HG02885 (cell line): Measurements from ENCODE around the gene RAPGEF3.

Source experiments
- ATAC-seq: cut with Tn5 transposase; IDR thresholded peaks from one replicate; pipeline ENCODE4 v1.9.1; 2021; ENCODE audit warnings: mild to moderate bottlenecking; ENCODE audit not compliant: unreplicated experiment, poor library complexity

Gene RAPGEF3, protein sequence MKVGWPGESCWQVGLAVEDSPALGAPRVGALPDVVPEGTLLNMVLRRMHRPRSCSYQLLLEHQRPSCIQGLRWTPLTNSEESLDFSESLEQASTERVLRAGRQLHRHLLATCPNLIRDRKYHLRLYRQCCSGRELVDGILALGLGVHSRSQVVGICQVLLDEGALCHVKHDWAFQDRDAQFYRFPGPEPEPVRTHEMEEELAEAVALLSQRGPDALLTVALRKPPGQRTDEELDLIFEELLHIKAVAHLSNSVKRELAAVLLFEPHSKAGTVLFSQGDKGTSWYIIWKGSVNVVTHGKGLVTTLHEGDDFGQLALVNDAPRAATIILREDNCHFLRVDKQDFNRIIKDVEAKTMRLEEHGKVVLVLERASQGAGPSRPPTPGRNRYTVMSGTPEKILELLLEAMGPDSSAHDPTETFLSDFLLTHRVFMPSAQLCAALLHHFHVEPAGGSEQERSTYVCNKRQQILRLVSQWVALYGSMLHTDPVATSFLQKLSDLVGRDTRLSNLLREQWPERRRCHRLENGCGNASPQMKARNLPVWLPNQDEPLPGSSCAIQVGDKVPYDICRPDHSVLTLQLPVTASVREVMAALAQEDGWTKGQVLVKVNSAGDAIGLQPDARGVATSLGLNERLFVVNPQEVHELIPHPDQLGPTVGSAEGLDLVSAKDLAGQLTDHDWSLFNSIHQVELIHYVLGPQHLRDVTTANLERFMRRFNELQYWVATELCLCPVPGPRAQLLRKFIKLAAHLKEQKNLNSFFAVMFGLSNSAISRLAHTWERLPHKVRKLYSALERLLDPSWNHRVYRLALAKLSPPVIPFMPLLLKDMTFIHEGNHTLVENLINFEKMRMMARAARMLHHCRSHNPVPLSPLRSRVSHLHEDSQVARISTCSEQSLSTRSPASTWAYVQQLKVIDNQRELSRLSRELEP

GRCh38 chr12:47758834-47759690 is at the start of gene RAPGEF3:
TSS of gene RAPGEF3 (minus strand) at chr12:47758880. CDS start at chr12:47758556, 324 bp downstream.
- ATAC-seq, result peak; percentile 62

DNA sequence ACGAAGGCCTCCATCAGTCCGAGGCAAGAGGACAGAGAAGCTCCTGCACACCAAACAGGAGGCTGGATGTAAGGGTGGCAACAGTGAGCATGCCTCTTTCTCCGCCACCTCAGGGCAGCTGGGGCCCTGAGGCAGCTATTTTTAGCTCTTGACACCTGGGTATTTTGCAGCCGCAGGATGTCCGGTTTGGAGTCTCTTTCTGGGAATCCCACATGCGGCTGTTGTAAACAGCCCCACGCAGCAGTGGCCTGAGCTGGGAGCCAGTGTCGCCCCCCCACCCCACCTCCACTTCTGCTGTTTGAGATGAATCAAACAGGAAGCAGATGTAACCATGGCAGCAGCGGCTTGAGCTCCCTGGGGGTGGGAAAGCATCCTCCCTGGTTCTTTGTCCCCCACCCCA is 49.4 kb upstream of the RAPGEF3 start:
- ATAC-seq, result peak; percentile 27

- no peak for ATAC-seq
Measured at GRCh38 chr12:47807338-47807737, 48.7 kb upstream of the RAPGEF3 start.

- no peak for ATAC-seq
Measured at GRCh38 chr12:47805417-47805816, 46.7 kb upstream of the RAPGEF3 start.

GRCh38 chr12:47804171-47804570 is 45.5 kb upstream of the RAPGEF3 start:
- ATAC-seq, result no peak

- no peak for ATAC-seq
Measured at GRCh38 chr12:47803191-47803875, 44.7 kb upstream of the RAPGEF3 start.

- ATAC-seq, result no peak
Measured at GRCh38 chr12:47802312-47802711, 43.6 kb upstream of the RAPGEF3 start.

DNA sequence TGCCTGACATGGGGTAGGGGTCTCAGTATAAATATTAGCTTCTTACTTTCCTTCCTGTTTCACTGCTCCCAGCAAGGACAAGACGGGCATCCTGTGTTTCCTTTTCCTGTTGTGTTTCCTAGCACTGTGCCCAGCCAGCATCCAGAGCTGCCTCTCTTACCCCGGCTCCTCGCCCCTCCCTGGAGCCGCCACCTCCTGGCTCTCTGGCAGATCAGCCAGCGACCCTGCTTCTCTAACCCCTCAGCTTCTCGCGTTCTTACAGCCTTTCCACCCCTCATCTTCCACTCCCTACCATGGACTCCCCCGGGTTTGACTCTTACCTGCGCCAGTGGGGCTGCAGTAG is 43.2 kb upstream of the RAPGEF3 start:
- ATAC-seq, result no peak

DNA sequence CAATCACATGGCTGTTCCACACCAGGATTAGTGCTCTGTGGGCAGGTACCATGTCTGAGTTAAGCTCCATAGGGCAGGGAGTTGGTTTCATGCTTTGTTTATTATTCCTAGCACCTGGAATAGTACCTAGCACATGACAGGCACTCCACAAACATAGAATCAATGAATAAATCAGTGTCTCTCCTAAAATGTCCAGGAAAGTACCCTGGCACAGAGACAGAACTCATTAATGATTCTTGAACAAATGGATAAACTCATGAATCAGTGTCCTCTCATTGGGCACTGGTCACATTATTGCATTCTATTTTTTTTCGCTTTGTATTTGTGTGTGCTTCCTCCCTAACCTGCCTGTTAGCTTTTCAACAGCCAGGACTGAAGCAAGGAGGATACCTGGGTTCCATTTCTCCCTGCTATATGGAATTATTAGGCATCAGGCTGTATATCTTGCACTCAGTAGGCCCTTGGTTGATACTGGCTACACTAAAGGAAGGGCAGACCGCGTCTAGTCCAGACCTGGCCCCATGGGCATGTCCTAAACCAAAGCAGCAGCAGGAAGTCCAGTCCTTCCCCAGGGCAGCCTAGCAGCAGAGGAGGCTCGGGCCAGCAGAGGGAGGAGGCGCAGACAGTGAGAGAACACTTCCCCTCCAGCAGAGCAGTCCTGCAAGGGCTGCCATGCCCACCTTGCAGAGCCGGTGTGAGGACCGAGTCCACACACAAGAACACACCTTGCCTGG is 42.7 kb upstream of the RAPGEF3 start:
- ATAC-seq, result no peak

DNA sequence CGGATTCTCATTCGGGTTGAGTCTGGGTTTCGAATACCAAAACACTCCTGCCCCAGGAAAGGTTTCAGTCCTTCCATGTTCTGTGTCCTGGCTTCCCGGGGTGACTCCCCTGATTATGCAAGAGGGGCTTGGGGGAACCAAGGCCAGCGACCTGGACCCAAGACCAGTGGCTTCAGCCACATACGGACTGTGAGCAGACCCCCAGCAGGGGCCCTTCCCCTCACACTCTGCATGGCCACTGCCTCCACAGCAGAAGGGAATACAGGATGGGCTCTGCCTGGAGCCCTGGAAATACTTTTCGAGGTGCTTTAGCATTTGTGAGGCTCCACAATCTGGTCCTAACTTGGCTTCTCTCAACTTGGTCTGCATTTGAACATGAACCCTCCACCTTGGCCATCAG is 41.9 kb upstream of the RAPGEF3 start:
- no peak for ATAC-seq

DNA sequence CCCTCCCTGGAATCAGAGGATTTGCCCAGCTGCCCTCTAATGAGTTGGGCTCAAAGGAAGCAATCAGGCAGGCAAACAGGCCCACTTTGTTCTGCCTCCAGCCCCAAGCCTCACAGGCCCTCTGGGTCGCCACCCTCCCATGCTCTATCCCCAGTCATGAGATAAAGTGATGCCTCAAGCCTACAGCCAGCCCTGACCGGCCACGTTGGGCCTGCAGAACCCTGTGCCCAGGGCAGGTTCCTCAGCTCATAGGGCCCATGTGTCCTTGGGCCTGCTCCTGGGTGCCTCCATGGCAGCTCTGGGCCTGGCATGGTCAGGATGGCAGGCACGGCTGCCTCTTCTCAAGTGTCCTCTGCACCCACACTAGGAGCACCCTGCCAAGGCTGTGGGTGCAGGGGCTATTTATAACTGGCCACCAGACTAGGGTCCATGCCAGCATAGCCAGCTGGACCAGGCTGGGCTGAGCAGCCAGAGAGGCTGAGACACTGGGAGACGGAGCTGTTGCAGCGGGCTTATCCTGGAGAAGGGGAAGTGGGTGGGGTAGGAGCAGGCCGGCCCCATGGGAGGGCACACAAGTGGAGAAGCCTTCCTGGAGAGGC is 40.8 kb upstream of the RAPGEF3 start:
- ATAC-seq, result no peak

GRCh38 chr12:47798382-47798948 is 39.8 kb upstream of the RAPGEF3 start:
- ATAC-seq, result no peak

DNA sequence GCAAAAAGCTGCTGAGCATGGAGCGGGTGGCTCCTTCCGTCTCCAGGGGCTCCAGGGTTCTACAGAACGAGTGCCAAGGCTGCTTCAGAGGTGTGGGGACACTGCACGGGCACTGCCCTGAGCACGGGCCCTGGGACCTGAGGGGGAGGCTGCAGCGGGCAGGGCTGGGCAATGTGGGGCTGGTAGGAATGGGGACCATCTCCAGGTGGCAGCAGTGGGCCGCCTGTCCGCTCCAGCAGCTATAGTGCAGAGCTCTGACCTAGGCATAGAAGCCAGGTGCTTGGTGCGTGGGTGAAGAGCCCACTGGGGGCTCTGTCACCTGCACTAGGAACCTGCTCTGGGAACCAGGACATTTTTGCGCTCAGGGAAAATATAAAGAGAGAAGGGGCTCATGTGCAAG is 38.8 kb upstream of the RAPGEF3 start:
- peak; percentile 74 for ATAC-seq

DNA sequence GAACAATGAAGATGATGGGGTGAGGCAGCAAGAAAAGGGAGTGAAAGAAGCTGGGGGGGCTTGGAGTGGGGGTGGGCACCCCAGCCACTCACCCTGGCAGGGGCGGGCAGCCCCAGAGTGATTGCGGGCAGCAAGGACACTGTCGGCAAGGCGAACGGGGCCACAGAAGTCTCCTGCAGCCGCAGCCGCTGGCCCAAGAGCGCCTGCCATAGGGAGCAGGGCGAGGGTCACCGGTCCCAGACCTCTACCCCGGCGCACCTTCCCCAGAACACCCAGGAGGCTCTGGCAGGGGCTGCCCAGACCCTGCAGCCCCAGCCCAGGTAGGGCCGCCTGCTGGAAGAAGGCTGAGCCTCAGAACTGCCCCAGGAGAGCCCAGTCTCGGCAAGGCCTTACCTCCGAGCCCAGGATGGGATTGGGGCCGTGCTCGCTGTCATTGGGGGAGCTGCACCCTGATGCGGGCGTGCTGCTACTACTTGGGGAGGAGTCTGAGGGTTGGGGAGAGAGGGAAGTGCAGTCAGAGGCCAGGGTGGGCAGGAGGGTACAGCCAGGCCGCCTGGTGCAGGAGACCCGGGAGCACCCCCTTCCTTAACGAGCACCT is 37.2 kb upstream of the RAPGEF3 start:
- no peak for ATAC-seq

DNA sequence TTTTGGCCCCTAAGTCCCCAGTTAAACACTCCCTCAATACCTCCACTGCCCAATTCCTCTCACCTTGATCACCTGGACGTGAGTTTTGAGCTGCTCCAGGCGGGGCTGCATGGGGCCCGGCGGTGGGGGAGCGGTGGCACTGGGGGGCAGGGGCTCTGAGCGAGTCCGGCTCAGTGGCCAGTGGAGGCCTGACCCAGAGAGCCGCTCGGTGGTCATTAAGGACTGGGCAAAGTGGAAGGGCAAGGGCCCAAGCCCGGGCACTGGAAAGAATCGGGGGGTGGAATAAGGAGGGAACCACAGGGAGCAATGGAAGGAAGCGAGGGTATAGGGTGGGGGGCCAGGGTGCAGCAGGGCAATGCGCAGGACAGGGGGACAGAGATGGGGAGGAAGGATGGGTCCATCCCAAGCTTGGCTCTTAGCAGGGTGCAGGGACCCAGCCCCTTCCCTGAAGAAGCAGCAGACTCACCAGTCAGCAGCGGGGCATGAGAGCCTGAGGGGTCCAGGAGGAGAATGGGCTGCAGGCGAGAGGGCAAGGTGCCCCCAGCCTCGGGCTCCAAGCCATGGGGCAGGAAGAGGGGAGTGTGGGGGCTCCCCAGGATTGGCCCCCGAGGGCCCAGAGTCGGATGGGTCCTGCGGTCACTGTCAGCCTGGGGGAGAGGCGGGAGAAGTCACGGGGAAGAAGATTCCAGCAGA is 36.6 kb upstream of the RAPGEF3 start:
- no peak for ATAC-seq

GRCh38 chr12:47794679-47795078 is 36.0 kb upstream of the RAPGEF3 start:
- ATAC-seq, result no peak

DNA sequence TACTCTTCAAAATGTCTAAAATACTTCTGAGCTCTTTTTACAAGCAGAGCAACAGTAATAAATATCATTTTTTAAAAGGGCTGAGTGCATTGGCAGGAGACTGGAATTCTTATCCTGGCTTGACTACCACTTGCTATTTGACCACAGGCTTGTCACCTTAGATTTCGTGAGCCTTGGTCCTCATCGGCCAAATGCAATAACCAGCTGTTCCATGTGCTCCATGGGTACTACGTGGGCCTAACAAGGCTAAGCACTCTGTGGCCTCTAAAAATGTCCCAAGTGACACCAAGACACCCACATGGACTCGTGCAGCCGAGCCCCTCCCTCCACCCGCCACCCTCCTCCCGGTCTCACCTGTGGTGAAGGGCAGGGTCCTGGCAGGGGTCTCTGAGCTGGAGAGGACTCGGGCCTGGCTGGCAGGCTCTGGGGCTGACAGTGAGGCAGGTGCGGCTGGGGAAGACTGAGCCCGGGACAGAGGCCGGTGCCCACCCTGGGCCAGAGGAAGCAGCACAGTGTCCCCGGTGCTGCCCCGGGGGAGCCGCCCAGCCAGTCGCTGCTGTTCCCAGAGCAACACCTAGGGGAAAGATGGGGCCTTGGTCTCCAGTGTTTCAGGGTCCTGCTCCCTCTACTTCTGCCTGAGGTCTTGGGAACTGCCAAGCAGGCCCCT is 34.5 kb upstream of the RAPGEF3 start:
- no peak for ATAC-seq
